Ishikawa (cell line): ENCODE results near the gene DSG1.

Experiments
- CEBPB ChIP-seq: IDR thresholded peaks from 2 replicates; pipeline ENCODE4 v1.6.1; 2012
- CREB1 ChIP-seq: IDR thresholded peaks from 2 replicates; pipeline ENCODE4 v1.6.1; 2012; ENCODE audit warnings: low read depth
- EGR1 ChIP-seq: IDR thresholded peaks from 2 replicates; pipeline ENCODE4 v1.6.1; 2012
- EP300 ChIP-seq: IDR thresholded peaks from 2 replicates; pipeline ENCODE4 v1.6.1; 2012; ENCODE audit warnings: borderline replicate concordance
- FOXM1 ChIP-seq: IDR thresholded peaks from 2 replicates; pipeline ENCODE4 v1.6.1; 2012; ENCODE audit warnings: low read depth, borderline replicate concordance
- NFIC ChIP-seq: IDR thresholded peaks from 2 replicates; pipeline ENCODE4 v1.6.1; 2012
- RAD21 ChIP-seq: IDR thresholded peaks from 2 replicates; pipeline ENCODE4 v1.6.1; 2012; ENCODE audit warnings: low read depth
- TAF1 ChIP-seq: IDR thresholded peaks from 2 replicates; pipeline ENCODE4 v1.6.1; 2012; ENCODE audit warnings: low read depth, mild to moderate bottlenecking
- TCF12 ChIP-seq: IDR thresholded peaks from 2 replicates; pipeline ENCODE4 v1.6.1; 2012; ENCODE audit warnings: low read depth
- TEAD4 ChIP-seq: IDR thresholded peaks from 2 replicates; pipeline ENCODE4 v1.6.1; 2012
- USF1 ChIP-seq: IDR thresholded peaks from 2 replicates; pipeline ENCODE4 v1.6.1; 2012
- YY1 ChIP-seq: IDR thresholded peaks from 2 replicates; pipeline ENCODE4 v1.6.1; 2012; ENCODE audit warnings: low read depth
- ZBTB7A ChIP-seq: IDR thresholded peaks from 2 replicates; pipeline ENCODE4 v1.6.1; 2012; ENCODE audit warnings: low read depth
- TF ChIP-seq, protein P1 (sequence below): IDR thresholded peaks from 2 replicates; pipeline ENCODE4 v1.6.1; 2012
- TF ChIP-seq, protein P2 (sequence below): IDR thresholded peaks from 2 replicates; pipeline ENCODE4 v1.6.1; 2012; ENCODE audit warnings: low read depth, mild to moderate bottlenecking

Gene DSG1

GRCh38 chr18:31376477-31376876 lies 58.5 kb downstream of the DSG1 start, which contains the start of gene DSG4:
Gene DSG4 (plus strand): TSS chr18:31376777. CDS start chr18:31376912, 135 bp downstream.
- TF ChIP-seq EP300 (no peak), ZBTB7A (no peak), NFIC (no peak), EGR1 (no peak), TCF12 (no peak), CEBPB (no peak), TAF1 (no peak), RAD21 (no peak), YY1 (no peak), TEAD4 (no peak), CREB1 (no peak), FOXM1 (no peak), USF1 (no peak)
- TF ChIP-seq, protein P1, sequence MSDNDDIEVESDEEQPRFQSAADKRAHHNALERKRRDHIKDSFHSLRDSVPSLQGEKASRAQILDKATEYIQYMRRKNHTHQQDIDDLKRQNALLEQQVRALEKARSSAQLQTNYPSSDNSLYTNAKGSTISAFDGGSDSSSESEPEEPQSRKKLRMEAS = no peak
- TF ChIP-seq, protein P2, sequence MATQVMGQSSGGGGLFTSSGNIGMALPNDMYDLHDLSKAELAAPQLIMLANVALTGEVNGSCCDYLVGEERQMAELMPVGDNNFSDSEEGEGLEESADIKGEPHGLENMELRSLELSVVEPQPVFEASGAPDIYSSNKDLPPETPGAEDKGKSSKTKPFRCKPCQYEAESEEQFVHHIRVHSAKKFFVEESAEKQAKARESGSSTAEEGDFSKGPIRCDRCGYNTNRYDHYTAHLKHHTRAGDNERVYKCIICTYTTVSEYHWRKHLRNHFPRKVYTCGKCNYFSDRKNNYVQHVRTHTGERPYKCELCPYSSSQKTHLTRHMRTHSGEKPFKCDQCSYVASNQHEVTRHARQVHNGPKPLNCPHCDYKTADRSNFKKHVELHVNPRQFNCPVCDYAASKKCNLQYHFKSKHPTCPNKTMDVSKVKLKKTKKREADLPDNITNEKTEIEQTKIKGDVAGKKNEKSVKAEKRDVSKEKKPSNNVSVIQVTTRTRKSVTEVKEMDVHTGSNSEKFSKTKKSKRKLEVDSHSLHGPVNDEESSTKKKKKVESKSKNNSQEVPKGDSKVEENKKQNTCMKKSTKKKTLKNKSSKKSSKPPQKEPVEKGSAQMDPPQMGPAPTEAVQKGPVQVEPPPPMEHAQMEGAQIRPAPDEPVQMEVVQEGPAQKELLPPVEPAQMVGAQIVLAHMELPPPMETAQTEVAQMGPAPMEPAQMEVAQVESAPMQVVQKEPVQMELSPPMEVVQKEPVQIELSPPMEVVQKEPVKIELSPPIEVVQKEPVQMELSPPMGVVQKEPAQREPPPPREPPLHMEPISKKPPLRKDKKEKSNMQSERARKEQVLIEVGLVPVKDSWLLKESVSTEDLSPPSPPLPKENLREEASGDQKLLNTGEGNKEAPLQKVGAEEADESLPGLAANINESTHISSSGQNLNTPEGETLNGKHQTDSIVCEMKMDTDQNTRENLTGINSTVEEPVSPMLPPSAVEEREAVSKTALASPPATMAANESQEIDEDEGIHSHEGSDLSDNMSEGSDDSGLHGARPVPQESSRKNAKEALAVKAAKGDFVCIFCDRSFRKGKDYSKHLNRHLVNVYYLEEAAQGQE = no peak

GRCh38 chr18:31380912-31381311 lies 63.0 kb downstream of the DSG1 start:
- TF ChIP-seq EGR1 (no peak), TCF12 (no peak), CREB1 (no peak), FOXM1 (no peak), TAF1 (no peak), RAD21 (no peak), CEBPB (no peak), ZBTB7A (no peak), USF1 (no peak), YY1 (no peak), TEAD4 (no peak), EP300 (no peak), NFIC (no peak)
- TF ChIP-seq, protein P2 = no peak
- TF ChIP-seq, protein P1 = no peak

DNA sequence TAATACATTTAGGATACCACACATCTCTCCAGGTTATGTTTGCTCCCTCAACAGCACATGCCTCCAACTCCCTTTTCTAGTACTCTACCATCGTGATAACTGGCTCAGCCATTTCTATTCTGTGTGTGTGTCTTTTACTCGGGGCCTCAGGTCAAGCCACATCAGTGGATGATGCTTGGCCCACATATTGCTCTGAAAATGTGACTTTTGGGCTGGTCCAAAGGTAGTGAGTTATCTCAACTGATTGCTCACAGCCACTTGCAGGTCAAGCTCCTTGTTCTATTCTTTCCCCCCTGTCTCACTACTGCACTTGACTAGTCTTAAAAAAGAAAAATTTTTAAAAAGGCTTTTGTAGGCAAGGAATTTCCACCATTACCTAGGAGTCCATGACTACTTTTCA lies 64.1 kb downstream of the DSG1 start:
- TF ChIP-seq USF1 (no peak), NFIC (no peak), ZBTB7A (no peak), EGR1 (no peak), EP300 (no peak), TEAD4 (no peak), FOXM1 (no peak), YY1 (no peak), CREB1 (no peak), TCF12 (no peak), TAF1 (no peak), RAD21 (no peak), CEBPB (no peak)
- TF ChIP-seq, protein P1 = no peak
- TF ChIP-seq, protein P2 = no peak

DNA sequence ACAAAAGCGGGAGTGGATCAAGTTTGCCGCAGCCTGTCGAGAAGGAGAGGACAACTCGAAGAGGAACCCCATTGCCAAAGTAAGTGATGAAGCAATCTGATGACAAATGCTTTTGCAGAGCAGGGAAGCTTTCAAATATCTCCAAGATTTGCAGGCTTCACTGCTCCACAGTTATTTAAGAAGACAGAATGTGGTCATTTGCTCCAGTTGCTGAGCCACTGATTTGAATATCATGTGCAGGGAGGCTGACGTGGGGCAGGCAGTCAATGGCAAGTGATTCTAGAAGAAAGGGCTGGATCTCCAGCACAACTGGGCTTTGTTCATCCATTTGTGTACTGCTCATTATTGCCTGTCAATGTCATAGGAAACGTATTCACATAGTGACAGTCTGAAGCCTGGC lies 68.8 kb downstream of the DSG1 start:
- TF ChIP-seq RAD21 = no peak
- TF ChIP-seq CEBPB = peak; percentile 53; the same call in 1 of the 2 replicates
- TF ChIP-seq TEAD4 = 0 out of 2 replicates have a peak, but pooled peaks have one; percentile 40
